Measurements from ENCODE around the gene OXCT1.
"Not testable (repeated sequence)": the region's sequence is repeated elsewhere in the genome, so short reads cannot be mapped to it uniquely, and the experiment has no call there.

Gene OXCT1

DNA sequence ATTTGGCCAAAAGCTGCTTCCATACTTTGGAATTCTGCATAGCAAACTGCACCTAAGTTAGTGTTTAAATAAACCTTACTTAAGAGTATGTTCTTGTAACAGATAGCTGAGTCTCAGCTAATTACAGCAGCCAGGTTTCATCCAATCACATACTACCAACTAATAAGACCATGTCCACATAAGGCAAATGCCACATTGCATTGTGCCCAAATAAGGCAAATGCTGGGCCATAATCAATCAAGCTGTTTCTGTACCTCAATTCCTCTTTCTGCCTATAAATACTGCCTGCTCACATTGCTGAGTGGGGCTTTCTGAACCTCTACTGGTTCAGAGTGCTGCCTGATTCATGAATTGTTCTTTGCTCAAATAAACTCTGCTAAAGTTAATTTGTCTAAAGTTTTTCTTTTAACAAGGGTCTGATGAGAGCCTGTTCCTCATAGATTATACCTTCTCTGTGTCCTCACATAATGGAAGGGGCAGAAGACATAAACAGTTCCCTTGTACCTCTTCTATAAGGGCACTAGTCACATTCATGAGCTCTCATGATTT lies 4.4 kb upstream of the OXCT1 start:
- DNase-seq (ENCODE audit: low read depth in 2 of 2, low spot score in 1 of 2): no peak

DNA sequence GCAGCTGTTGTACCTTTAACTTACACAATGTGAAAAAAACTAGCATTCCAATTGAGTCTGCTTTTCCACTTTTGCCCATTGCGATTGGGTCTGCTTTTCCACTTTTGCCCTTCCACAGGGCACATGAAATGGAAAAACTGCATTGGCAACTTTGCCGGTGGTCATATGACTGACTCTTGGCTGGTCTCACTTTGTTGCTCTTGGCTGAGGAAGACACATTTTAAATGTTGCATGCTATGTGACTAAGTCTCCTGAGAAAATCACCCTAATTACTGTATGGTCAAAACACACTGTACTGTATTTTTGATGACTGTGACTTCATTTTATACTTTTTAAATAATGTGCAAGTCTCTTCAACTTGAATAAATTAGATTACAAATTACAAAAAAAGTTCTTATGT lies 1.6 kb upstream of the OXCT1 start:
- DNase-seq (ENCODE audit: low read depth in 2 of 2, low spot score in 1 of 2): no peak

DNA sequence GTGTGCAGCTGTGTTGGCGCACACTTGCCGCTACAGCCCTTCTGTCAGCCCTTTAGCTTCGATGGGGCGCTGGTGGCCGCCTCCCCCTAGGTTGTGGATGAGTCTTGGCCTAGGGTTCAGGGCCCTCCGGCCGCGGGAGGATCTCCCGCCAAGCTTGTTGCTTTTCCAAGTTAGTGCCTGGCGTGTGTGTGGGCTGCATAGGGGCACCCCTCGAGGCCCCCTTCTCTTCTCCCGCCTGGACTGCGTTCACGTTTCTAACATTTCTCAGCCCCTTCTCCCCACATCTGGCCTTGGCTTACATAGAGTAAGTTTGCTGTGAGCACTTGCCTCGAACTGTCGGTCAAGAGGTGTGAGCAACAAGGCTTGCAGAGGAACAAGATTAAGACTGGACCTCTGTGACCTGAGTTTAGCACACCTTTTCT lies 413 bp upstream of the OXCT1 start:
- DNase-seq (ENCODE audit: low read depth in 2 of 2, low spot score in 1 of 2): no peak

DNA sequence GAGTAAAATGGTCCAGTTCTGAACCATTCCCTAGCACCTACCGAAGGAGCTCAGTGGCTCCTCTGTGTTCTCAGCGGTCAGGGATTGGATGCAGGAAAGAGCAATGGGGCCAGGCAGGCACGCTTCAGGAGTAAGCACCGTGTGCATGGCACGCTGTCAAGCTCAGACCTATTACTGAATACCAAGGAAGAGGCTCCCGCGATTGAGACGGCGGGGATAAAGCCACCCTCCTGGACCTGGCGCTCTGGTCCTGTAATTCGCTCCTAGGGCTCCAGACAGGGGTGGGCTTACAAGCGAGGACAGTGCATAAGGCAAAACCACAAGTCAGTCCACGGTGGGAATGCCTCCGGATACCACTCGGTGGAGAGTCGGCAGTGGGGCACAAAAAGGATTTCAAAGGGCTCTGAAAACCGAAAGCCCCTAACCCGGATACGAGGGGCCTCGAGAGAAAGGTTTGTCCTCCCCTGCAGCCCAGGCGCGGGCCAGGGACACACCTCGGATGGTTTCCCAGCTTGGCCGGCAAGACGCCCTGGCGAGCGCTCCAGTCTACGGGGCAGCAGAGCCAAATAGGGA lies 988 bp downstream of the OXCT1 start:
- no peak for DNase-seq (ENCODE audit: low read depth in 2 of 2, low spot score in 1 of 2)

DNA sequence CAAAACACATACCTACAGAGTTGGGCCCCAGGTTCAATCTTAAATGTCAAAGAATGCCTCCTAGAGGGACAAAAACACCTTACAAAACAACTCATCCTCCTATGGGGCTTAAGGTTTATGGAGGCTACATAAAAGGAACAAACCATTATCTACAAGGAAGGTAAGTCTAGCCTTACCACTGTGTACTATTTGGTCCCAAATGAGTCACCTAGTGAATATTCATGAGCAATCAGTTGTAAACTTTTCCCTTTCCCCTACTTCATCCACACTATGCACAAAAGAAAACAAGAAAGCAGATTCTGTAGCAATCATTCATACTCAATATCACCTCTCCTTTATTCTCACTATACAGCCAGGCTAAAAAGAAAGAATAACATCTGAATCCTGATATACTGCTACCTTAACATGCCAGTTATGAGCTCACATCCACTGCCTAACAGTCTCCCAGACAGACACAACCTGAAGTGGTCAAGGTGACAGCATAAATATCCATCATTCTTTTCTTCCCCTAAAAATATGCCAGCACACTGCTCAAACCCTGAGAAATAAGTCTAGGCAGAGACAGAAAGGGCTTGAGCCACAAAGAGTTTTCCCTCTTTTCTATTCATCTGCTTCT lies 6.2 kb downstream of the OXCT1 start:
- DNase-seq (ENCODE audit: low read depth in 2 of 2, low spot score in 1 of 2): no peak

DNA sequence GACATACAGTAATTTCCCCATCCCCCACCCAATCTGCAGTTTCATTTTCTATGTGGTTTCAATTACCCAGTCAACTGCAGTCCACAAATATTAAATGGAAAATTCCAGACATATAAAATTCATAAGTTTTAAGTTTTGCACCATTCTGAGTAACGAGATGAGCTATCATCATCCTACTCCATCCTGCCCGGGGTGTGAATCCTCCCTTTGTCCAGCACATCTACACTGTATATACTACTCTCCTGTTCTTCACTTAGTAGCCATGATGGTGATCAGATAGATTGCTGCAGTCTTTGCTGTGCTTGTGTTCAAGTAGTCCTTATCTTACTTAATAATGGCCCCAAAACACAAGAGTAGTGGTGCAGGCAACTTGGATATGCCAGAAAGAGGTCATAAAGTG lies 11.3 kb downstream of the OXCT1 start:
- no peak for DNase-seq (ENCODE audit: low read depth in 2 of 2, low spot score in 1 of 2)

DNA sequence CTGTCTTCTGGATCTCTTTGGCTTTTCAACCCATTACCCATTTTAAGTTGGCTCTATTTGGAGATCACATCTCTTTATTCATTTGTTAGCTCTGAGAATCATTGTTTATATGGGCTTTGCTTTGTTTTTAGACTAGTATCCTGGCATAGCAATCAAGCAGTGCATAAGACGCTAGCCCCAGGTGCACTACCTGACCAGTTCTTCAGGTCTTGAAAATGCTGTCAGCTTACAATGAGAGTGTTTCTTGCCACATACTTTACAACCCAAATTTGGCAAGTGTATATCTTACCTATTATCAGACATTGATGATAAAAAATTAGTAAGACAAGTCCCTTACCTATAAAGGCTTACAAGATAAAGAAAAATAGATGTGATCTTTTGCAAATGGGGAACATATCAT lies 12.2 kb downstream of the OXCT1 start:
- no peak for DNase-seq (ENCODE audit: low read depth in 2 of 2, low spot score in 1 of 2)

DNA sequence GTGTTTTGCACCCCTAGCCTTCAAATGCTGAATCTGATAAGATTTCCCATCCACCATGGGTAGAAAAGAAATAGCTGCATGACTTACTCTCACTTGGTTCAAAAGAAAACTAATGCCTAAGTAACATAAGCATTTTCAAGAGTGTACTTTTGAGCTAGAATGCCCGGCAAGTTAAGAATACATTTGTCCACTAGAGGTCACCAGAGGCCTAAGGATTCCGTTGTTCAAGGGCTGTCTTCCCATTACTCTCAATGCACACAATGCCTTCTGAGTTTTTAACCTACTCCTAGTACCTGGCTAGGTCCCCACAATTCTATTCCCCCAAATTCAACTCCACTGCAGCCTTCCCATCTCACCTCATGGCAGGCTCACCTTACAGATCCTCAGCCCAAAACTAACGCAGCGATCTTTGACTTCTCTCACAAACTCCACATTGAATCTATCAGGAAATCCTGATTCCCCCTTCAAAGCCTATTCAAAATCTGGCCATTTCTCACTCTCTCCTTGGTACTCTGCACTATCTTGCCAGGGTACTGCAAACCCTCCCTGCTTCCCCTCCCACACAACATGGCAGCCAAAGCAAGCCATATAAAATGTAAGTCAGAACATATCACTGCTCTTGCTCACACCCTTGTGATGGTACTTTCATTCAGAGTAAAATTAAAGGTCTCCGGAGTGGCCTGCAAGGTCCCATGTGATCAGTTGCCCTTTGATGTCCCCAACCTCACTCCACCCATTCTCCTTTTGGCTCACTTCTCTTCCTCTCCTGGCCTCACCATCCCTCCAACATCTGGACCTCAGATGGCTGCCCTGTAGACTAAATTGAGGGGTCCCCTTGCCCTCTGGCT lies 13.4 kb downstream of the OXCT1 start:
- peak in 1 of 2 donors; percentile 9 for DNase-seq (ENCODE audit: low read depth in 2 of 2, low spot score in 1 of 2)

DNA sequence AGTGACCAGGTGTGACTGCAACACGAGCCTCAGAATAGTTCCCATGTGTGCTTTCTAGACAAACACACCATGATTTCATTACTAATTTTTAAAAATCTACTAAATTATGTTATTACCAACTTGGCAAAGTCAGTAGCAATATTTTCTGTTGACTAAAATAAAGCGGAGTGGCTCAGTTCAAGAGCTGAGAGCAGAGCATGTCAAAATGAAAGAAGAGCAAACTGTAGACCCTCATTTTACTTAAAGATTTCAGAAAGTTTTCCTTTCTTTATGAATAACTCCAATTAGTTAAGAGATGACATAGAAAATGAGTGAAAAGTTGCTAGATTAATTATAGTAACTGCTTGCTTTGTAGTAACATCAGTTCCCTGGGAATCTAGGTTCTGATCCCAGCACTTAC lies 17.9 kb downstream of the OXCT1 start:
- no peak for DNase-seq (ENCODE audit: low read depth in 2 of 2, low spot score in 1 of 2)

DNA sequence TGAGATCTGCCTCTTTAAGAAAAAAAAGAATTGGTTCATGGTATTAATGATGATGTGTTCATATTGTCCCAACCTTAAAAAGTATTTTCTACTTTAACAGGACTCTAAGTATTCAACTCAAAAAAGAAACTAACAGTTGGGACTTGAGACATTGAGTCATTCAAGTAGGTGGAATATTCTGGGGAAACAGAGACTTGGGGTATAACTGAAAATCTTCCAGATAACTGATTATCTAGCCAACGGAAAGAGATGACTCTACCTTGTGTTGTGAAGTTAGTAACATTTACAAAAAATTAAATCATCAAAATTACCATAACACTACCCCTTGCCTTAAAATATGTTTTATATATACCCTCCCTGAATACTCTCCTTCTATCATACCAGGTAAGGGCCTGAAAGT lies 19.1 kb downstream of the OXCT1 start:
- DNase-seq (ENCODE audit: low read depth in 2 of 2, low spot score in 1 of 2): no peak

DNA sequence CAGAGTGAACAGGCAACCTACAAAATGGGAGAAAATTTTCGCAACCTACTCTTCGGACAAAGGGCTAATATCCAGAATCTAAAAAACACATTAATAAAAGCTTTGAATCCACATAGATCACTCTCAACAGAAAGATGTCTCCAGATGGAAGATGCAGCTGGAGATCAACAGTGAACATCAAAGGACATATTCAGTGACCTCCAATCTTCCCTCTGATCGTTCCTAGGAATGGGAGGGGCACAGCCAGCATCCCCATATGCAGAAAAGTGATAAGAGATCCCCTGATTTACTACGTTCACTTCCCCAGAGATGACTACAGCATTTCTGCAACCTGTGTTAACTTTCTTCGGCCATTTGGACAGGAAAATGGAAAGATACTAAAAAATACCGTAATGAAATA lies 21.2 kb downstream of the OXCT1 start:
- DNase-seq (ENCODE audit: low read depth in 2 of 2, low spot score in 1 of 2): no peak

DNA sequence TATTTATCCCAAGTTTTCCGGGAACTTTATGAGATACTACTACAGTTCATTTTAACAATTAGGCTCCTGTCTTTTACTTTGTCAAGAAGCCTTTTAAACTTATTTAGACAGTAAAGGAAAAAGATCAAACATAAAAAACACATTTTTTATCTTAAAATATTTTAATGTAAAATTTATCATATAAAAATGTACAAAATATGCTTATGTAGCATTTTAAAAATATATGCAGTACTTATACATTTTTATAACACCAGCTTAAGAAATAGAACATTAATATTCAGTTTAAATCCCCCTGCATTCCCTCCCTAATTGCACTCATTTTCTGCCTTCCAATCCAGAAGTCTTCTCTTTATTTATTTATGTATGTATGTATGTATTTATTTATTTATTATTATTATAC lies 24.5 kb downstream of the OXCT1 start:
- not testable (repeated sequence) for DNase-seq (ENCODE audit: low read depth in 2 of 2, low spot score in 1 of 2)

DNA sequence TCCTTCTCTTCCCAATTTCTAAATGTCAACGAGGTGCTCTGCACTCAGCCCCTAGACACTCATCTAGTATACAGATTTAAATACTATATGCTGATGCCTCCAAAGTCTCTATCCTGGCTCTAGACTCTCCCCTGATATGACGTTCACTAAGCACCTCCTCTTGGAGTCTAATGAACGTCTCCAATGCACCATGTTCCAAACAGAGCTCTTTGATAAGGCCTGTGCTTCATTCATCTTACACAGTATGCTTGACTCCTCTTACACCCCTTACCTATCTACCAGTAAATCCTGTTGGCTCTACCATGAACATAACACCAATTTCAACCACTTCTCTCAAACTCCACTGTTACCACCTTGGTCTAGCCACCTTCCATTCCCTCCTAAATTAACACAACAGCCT lies 25.7 kb downstream of the OXCT1 start:
- no peak for DNase-seq (ENCODE audit: low read depth in 2 of 2, low spot score in 1 of 2)

DNA sequence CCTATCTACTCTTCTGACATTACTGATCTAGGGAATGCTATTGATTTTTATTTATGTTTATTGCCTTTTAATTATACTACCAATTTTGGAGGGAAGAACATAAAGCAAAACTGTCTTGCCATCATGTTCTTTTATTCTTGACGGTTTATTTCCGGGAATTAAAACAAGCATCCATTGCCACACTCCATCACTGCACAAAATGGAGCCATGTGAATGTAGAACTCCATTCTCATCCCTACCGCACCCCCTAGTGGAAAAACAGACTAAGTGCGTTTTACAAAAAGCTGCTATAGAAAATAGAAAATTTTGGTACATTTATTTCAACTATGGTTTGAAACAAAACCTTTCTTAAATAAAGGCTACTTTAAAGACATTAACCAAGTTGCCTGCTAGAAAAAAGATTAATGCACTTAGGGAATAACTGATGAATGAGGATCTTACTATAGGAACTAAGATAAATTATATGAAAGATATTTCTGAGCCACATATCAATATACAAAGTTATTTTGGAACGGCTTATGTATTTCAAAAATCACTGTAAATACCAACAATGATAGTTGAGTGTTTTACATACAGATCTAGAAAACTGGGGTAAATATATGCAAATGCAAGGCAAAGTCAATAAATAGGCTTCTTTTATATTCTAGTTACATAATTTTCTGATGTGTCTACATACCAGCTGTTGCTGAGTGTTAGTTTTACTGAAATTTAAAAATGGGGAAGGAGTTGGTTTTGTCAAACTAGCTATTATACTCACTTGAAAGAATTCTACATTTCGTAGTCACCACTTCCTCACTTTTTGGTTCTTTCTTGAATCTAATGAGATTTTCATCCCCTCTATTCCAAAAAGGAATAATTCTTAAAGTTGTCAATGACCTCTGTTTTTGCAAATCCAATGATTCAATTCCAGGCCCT lies 26.5 kb downstream of the OXCT1 start:
- no peak for DNase-seq (ENCODE audit: low read depth in 2 of 2, low spot score in 1 of 2)

DNA sequence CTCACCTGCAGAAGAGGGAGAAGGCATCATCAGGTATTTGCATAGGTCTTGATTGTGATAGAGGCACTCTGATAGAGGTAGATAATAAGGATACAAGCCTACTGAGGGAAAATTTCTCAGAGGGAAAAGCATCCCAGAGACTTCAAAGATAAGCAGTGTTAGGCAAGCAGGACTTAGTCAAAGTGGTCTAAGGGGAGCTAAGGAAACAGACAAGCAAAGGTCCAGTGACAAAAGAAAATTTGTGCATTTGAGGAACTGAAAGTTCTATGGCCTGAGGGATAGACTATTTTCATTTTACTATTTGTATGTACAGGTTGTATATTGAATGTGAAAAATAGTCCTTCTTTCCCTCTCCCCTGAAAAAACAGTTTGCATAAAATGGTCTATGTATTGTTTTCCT lies 27.4 kb downstream of the OXCT1 start:
- no peak for DNase-seq (ENCODE audit: low read depth in 2 of 2, low spot score in 1 of 2)

DNA sequence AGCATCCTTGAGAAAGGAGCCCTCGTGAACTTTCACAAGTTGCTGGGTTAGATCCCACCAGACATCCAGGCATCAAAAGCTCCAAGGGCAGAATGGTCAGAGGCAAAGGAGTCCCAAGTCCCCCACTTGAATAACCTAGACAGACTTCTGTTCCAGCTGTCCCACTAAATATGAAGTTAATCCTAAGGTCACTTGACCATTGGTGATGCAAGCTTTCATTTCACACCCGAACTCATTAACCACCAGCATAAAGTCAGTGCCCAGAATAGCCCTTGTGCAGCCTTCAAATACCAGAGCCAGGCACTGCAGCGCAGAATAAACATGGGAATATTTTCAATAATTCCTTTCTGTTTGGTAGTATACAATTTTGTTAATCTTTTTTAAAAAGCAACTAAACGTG lies 28.9 kb downstream of the OXCT1 start:
- DNase-seq (ENCODE audit: low read depth in 2 of 2, low spot score in 1 of 2): no peak

DNA sequence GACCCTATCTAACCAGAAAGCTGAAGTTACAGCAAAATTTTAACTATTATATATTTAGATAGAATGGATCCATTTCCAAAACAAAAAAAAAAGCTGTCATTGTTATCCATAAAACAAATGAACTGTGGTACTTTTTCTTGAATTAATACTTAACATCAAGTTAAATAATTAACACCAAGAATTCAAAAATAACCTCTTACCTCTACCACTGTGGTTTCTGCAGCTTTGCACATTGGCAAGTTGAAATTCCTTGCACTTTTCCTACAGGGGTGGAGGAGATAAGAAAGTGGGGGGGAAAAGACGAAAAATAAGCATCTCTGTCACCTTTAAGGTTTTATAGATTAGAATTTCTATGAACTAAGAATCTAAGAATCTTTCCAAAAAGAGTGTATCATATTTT lies 30.0 kb downstream of the OXCT1 start:
- DNase-seq (ENCODE audit: low read depth in 2 of 2, low spot score in 1 of 2): no peak

DNA sequence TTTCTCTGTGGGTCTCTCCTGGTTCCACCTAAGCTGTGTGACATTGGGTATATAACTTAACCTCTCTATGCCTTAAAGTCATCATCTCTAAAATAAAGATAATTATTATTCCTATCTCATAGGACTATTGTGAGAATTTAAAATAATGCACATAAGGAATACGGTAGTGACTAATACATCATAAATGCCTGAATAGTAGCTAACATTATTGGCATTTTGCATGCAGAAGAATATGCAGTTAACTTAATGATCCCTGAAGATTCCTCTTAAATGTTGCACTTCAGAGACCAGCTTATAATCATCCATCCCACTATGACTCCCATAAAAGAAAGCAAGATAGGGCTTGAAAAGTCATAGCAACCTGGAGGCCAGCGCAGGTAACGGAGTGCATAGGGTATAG lies 32.4 kb downstream of the OXCT1 start:
- DNase-seq (ENCODE audit: low read depth in 2 of 2, low spot score in 1 of 2): no peak

DNA sequence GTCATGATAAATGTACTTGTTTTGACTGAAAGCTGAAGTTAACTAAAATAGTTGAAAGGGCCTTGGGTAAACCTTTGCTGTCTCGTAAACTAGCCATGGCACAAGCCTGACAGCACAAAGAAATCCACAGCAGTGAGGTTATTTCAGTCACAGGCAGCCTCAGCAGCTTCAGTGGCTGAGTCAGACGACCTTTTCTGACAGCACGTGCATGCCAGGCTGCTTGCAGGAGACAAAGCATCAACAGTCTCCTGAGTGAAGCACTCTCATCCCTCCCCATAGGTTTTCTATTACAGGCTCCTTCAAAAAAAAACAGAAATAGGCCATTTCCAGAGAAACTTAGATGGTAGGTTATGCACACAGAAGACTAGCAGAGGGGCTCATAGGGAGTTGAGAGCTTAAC lies 34.6 kb downstream of the OXCT1 start:
- DNase-seq (ENCODE audit: low read depth in 2 of 2, low spot score in 1 of 2): no peak

DNA sequence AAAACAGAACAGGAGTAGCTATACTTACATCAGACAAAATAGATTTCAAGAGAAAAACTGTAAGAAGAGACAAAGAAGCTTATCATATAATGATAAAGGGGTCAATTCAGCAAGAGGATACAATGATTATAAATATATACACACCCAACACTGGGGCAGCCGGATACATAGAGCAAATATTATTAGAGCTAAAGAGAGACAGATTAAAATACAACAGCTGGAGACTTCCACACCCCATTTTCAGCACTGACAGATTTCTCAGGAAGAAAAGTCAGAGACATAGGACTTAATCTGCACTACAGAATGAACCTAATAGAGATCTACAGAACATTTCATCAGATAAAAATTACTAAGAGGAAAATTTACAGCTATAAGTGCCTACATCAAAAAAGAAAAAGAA lies 35.7 kb downstream of the OXCT1 start:
- DNase-seq (ENCODE audit: low read depth in 2 of 2, low spot score in 1 of 2): no peak

DNA sequence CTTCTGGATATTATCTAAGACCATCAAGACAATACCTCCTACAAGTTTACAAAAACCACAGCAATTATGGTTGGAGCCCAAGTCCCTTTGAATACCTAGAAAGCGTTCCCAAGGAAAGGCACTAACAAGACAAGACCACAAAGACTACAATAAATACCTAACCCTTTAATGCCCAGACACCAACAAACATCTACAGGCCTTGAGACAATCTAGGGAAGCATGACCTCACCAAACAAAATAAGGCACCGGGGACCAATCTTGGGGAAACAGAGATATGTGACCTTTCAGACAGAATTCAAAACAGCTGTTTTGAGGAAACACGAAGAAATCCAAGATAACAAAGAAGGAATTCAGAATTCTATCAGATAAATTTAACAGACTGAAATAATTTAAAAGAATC lies 37.8 kb downstream of the OXCT1 start:
- no peak for DNase-seq (ENCODE audit: low read depth in 2 of 2, low spot score in 1 of 2)

Data from stimulated activated CD8-positive, alpha-beta memory T cell treated with anti-CD3 and anti-CD28 coated beads, Interleukin-4, amount 100 ng/mL, for 1 hour (primary cell).